Measurements from ENCODE around the gene JAKMIP2.

DNA sequence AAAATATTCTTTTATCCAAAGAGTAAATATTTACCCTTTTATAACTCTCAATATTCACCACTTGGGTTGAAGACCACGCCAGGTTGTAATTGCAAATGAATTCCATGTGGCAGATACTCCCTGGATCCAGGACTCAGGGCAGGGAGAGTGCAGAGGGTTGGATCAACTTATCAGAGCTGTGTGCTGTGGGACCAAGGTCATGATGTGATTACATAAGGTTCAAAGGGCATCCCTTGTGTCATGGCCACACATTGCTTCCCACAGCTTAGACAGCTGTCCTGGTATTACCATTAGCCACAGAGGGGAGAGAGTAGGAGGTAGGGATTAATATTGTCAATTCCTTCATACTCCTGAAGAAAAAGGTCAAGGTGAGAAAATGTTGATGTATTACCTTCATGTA, 133.9 kb downstream of the JAKMIP2 start:
- no peak for TF ChIP-seq POLR2AphosphoS5 (IDR thresholded peaks at IDR 0.05; ENCODE audit: insufficient read depth, low read depth, low read length)
- TF ChIP-seq, protein P1, sequence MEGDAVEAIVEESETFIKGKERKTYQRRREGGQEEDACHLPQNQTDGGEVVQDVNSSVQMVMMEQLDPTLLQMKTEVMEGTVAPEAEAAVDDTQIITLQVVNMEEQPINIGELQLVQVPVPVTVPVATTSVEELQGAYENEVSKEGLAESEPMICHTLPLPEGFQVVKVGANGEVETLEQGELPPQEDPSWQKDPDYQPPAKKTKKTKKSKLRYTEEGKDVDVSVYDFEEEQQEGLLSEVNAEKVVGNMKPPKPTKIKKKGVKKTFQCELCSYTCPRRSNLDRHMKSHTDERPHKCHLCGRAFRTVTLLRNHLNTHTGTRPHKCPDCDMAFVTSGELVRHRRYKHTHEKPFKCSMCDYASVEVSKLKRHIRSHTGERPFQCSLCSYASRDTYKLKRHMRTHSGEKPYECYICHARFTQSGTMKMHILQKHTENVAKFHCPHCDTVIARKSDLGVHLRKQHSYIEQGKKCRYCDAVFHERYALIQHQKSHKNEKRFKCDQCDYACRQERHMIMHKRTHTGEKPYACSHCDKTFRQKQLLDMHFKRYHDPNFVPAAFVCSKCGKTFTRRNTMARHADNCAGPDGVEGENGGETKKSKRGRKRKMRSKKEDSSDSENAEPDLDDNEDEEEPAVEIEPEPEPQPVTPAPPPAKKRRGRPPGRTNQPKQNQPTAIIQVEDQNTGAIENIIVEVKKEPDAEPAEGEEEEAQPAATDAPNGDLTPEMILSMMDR (IDR thresholded peaks at IDR 0.05; ENCODE audit: extremely low read depth in 1 of 2, insufficient read depth in 1 of 2, low read depth in 1 of 2, low read length in 2 of 2) = no peak
- TF ChIP-seq POLR2A (IDR thresholded peaks at IDR 0.05; ENCODE audit: low read depth, low read length) = no peak
- TF ChIP-seq EZH2 (IDR thresholded peaks at IDR 0.05; ENCODE audit: borderline replicate concordance, low read depth, low read length, severe bottlenecking) = no peak
- TF ChIP-seq, protein P2, sequence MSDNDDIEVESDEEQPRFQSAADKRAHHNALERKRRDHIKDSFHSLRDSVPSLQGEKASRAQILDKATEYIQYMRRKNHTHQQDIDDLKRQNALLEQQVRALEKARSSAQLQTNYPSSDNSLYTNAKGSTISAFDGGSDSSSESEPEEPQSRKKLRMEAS (IDR thresholded peaks at IDR 0.05; ENCODE audit: insufficient read depth, insufficient read length) = no peak
- TF ChIP-seq JUN (IDR thresholded peaks at IDR 0.05; ENCODE audit: borderline replicate concordance, insufficient read depth, insufficient read length, low read depth) = no peak
- TF ChIP-seq FOS (IDR thresholded peaks at IDR 0.05; ENCODE audit: borderline replicate concordance, insufficient read depth, low read length) = no peak
- no peak for TF ChIP-seq MYC (IDR thresholded peaks at IDR 0.05; ENCODE audit: low read depth, low read length)
- no peak for TF ChIP-seq GATA2 (IDR thresholded peaks at IDR 0.05; ENCODE audit: insufficient read depth, insufficient read length, low read depth, low read length)
